Ascending aorta (tissue), 2 donors: Measurements from ENCODE around the gene TPK1. TPM values are rescaled to one million over a fixed set of nuclear protein-coding genes. Genes with fewer than 3 reads are reported as not detected.

Experiments
- DNase-seq, 2 donors: peaks; one replicate each; pipeline ENCODE4 v3.0.0-alpha.2; 2019; ENCODE audit warnings: low spot score in 2 of 2
- H3K27ac ChIP-seq, 2 donors: fragments of 200-600 bp; sonication (generic); one replicate each; pipeline ENCODE4 v1.5.1; 2016 to 2017; ENCODE audit warnings: mild to moderate bottlenecking in 1 of 2
- H3K27me3 ChIP-seq: fragments of 200-600 bp; sonication (generic); one replicate; pipeline ENCODE4 v1.5.1; 2017
- H3K36me3 ChIP-seq, 2 donors: fragments of 200-600 bp; sonication (generic); one replicate each; pipeline ENCODE4 v1.5.1; 2016
- H3K4me1 ChIP-seq, 2 donors: fragments of 200-600 bp; sonication (generic); one replicate each; pipeline ENCODE4 v1.5.1; 2016 to 2017; ENCODE audit warnings: mild to moderate bottlenecking in 1 of 2
- H3K4me3 ChIP-seq, 2 donors: fragments of 200-600 bp; sonication (generic); one replicate each; pipeline ENCODE4 v1.5.1; 2016 to 2017; ENCODE audit warnings: mild to moderate bottlenecking in 1 of 2
- H3K9me3 ChIP-seq, 2 donors: fragments of 200-600 bp; sonication (generic); one replicate each; pipeline ENCODE4 v1.5.1; 2016
- intact Hi-C: fragments of 100-400 bp; cut with DNase I; formaldehyde crosslinking; loops from one replicate; pipeline ENCODE4 v1.15.1; 2023
- total RNA-seq: library from RNA; depleted of rRNA; stranded (reverse); fragments of >200 nt; gene quantifications from one replicate; pipeline ENCODE4 v1.1.0, GENCODE V29; 2016
- TF ChIP-seq, protein P1 (sequence below), 3 experiments: fragments of 200-600 bp in 2 of 3; fragments of 450-650 bp in 1 of 3; sonication (generic) in 2 of 3; IDR thresholded peaks; one replicate each; pipeline ENCODE4 v1.5.1; 2016 to 2019; ENCODE audit warnings: antibody characterized with exemption in 3 of 3, mild to moderate bottlenecking in 1 of 3, moderate library complexity in 1 of 3

Gene TPK1
- total RNA-seq, 1 donor from 2014 or later, result 3.7 TPM

- Histone ChIP-seq H3K4me3 (no peak overlapping the region), H3K27me3 (no peaks in the 10 kb centered on the region), H3K9me3 (no peaks in the 10 kb centered on the region), H3K4me1 (no peaks in the 10 kb centered on the region), H3K27ac (no peak overlapping the region), H3K36me3 (no peaks in the 10 kb centered on the region)
- TF ChIP-seq, protein P1, sequence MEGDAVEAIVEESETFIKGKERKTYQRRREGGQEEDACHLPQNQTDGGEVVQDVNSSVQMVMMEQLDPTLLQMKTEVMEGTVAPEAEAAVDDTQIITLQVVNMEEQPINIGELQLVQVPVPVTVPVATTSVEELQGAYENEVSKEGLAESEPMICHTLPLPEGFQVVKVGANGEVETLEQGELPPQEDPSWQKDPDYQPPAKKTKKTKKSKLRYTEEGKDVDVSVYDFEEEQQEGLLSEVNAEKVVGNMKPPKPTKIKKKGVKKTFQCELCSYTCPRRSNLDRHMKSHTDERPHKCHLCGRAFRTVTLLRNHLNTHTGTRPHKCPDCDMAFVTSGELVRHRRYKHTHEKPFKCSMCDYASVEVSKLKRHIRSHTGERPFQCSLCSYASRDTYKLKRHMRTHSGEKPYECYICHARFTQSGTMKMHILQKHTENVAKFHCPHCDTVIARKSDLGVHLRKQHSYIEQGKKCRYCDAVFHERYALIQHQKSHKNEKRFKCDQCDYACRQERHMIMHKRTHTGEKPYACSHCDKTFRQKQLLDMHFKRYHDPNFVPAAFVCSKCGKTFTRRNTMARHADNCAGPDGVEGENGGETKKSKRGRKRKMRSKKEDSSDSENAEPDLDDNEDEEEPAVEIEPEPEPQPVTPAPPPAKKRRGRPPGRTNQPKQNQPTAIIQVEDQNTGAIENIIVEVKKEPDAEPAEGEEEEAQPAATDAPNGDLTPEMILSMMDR (IDR thresholded peaks at IDR 0.05), result no peak
- no peak for DNase-seq
- intact Hi-C loops, result no loop called here
These were observed 176.6 kb downstream of the TPK1 start for GRCh38 chr7:144659211-144659610.

DNA sequence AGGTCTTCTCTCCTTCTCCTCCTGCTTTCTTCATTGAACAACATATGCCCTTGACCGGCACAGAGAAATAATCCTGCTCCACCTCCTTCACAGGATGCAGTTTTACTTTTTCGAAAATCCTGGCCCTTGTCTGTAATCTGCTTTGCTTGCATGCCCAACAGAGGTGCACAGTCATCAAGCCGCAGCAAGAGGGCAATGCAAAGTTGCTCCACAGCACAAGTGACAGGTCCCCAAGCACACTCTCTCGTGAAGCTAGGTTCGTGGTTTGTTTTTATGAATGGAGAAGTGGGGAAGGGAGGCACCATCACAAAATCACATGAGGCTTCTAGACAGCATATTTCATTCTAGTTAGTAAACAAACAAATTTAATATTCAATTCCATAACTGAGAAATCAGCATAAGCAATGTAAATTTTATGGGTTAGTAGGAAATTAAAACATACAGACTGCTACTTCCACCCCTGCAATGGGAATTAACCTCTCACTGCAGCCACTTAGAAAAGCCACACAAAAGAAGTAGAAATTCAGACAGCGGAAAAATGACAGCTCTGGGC lies 178.8 kb downstream of the TPK1 start:
- Histone ChIP-seq H3K27ac (no peak overlapping the region), H3K36me3 (no peaks in the 10 kb centered on the region), H3K27me3 (no peaks in the 10 kb centered on the region), H3K9me3 (no peaks in the 10 kb centered on the region), H3K4me3 (no peak overlapping the region), H3K4me1 (no peaks in the 10 kb centered on the region)
- DNase-seq, result no peak
- TF ChIP-seq, protein P1 (IDR thresholded peaks at IDR 0.05), result peak in 1 of 3 experiments; percentile 35
- intact Hi-C loops, result no loop called here

DNA sequence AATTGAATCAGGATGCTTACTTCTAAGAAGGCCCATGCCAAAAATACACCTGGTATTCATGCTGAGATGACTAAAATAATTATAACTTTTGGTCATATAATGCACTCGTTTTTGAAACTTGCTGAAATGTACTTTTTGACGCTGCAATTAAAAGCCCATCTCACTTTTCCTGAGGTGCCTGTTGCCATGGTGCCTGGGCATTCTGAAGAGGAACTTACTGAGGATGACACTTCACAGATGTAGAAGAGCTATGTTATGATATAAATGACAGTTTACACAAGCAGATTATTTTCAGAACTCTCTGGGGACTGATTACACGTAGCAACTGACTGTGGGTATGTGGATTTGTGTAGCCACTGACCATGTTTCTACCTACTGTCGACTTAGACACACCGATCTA lies 182.4 kb downstream of the TPK1 start:
- intact Hi-C loops, result no loop called here
- H3K4me3 ChIP-seq, result no peak overlapping the region
- H3K27ac ChIP-seq, result no peak overlapping the region
- no peak for DNase-seq
- H3K36me3 ChIP-seq, result no peaks in the 10 kb centered on the region
- TF ChIP-seq, protein P1 (IDR thresholded peaks at IDR 0.05), result no peak
- H3K4me1 ChIP-seq, result no peaks in the 10 kb centered on the region
- no peaks in the 10 kb centered on the region for H3K27me3 ChIP-seq
- H3K9me3 ChIP-seq, result no peaks in the 10 kb centered on the region

DNA sequence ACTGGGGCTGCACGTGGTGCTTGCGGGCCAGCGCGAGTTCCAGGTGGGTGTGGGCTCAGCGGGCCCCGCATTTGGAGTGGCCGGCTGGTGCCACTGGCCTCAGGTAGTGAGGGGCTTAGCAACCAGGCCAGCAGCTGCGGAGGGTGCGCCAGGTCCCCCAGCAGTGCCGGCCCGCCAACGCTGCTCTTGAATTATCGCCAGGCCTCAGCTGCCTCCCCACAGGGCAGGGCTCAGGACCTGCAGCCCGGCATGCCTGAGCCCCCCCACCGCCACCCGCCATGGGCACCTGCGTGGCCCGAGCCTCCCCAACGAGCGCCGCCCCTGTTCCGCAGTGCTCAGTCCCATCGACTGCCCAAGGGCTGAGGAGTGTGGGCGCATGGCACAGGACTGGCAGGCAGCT lies 185.4 kb downstream of the TPK1 start:
- no peak for DNase-seq
- TF ChIP-seq, protein P1 (IDR thresholded peaks at IDR 0.05), result no peak

GRCh38 chr7:144649120-144649519 lies 186.7 kb downstream of the TPK1 start:
- H3K36me3 ChIP-seq, result no peaks in the 10 kb centered on the region
- intact Hi-C loops, result no loop called here
- H3K9me3 ChIP-seq, result no peaks in the 10 kb centered on the region
- no peaks in the 10 kb centered on the region for H3K4me1 ChIP-seq
- H3K4me3 ChIP-seq, result no peak overlapping the region
- TF ChIP-seq, protein P1 (IDR thresholded peaks at IDR 0.05), result no peak
- no peak overlapping the region for H3K27ac ChIP-seq
- no peak for DNase-seq
- H3K27me3 ChIP-seq, result no peaks in the 10 kb centered on the region

More for the DNA sequence above, 185.4 kb downstream of the TPK1 start:
- Histone ChIP-seq H3K4me1 (no peaks in the 10 kb centered on the region), H3K4me3 (no peak overlapping the region), H3K9me3 (no peaks in the 10 kb centered on the region), H3K36me3 (no peaks in the 10 kb centered on the region), H3K27ac (no peak overlapping the region), H3K27me3 (no peaks in the 10 kb centered on the region)
- intact Hi-C loops, result no loop called here
